ENCODE measurements around the gene FTCDNL1. TPM values are rescaled to one million over a fixed set of nuclear protein-coding genes. Genes with fewer than 3 reads are reported as not detected.

FTCDNL1 gene
- total RNA-seq, 1 donor from 2014 or later = 3.4 TPM

GRCh38 chr2:199791326-199791725, 59.7 kb downstream of the FTCDNL1 start:
- Histone ChIP-seq H3K27me3 (no peaks in the 10 kb centered on the region), H3K4me3 (no peak overlapping the region), H3K27ac (no peak overlapping the region), H3K9me3 (no peaks in the 10 kb centered on the region), H3K36me3 (no peaks in the 10 kb centered on the region), H3K4me1 (no peaks in the 10 kb centered on the region)
- TF ChIP-seq CTCF (IDR thresholded peaks at IDR 0.05) = no peak
- no peak for DNase-seq (ENCODE audit: low spot score in 2 of 2)
- intact Hi-C loops (cut with DNase I) = no loop called here

DNA sequence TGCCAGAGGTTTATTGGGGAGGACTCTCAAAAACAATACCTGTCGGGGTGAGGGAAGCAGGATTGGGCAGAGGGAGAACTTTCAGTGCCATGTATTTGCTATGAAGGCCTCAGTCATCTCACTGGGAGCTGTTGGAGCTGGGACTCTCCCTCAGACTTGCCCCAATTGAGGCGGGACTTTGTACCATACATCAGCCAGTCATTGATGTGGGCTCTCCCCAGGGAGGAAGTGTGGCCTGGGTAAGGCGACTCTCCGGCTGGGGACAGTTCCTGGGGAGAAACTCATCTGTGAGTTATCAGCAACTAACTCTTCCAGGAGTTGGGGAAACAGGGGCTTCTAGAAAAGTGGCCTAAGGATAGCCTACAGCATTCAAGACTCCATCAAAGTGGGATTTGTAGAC, 66.5 kb downstream of the FTCDNL1 start:
- H3K36me3 ChIP-seq = no peaks in the 10 kb centered on the region
- no peaks in the 10 kb centered on the region for H3K4me1 ChIP-seq
- no peak overlapping the region for H3K27ac ChIP-seq
- H3K9me3 ChIP-seq = no peaks in the 10 kb centered on the region
- H3K4me3 ChIP-seq = no peak overlapping the region
- TF ChIP-seq CTCF (IDR thresholded peaks at IDR 0.05) = no peak
- no peak for DNase-seq (ENCODE audit: low spot score in 2 of 2)
- intact Hi-C loops (cut with DNase I) = no loop called here
- H3K27me3 ChIP-seq = no peaks in the 10 kb centered on the region

DNA sequence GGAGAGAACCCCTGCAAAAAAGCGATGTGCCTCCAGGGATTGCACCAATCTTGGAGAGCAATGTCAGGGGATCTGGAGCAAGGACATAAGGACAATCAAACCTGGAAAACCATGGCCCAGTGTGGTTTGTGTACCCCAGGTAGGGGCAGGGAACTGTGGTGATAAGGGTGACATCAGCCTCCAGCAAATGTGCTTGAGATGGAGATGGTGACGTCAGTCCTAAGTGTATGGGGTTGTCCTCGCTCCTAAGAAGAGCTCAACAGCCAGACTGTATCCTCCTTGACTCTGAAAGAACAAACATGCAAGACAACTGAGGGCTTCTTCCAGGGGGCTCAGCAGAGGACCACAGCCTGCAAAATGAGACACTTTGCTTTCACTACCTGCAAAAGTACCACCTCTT, 71.4 kb downstream of the FTCDNL1 start:
- intact Hi-C loops (cut with DNase I) = no loop called here
- Histone ChIP-seq H3K4me1 (no peaks in the 10 kb centered on the region), H3K36me3 (no peaks in the 10 kb centered on the region), H3K27me3 (no peaks in the 10 kb centered on the region), H3K4me3 (no peak overlapping the region), H3K9me3 (no peaks in the 10 kb centered on the region), H3K27ac (no peak overlapping the region)
- DNase-seq (ENCODE audit: low spot score in 2 of 2) = no peak
- no peak for TF ChIP-seq CTCF (IDR thresholded peaks at IDR 0.05)

DNA sequence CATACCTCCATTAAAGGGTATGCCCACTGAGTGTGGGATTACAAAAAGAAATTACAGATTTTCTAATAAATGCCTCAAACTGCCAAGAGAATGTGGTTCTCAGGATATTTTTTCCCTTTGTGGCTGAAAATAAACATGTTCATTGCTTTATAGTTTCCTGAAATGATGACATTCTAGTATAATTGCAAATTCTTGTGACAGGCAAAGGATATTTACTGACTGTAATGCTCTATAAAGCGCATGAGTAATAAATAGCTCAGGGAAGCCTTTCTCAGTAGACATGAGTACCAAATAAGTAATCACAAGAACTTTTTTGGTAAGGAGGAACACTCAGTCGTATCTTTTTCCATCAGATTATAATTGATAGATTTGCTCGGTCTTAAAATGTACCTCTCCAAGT, 72.3 kb downstream of the FTCDNL1 start:
- intact Hi-C loops (cut with DNase I) = no loop called here
- DNase-seq (ENCODE audit: low spot score in 2 of 2) = no peak
- no peaks in the 10 kb centered on the region for H3K27me3 ChIP-seq
- no peak overlapping the region for H3K27ac ChIP-seq
- H3K4me1 ChIP-seq = no peaks in the 10 kb centered on the region
- H3K4me3 ChIP-seq = no peak overlapping the region
- no peaks in the 10 kb centered on the region for H3K9me3 ChIP-seq
- no peak for TF ChIP-seq CTCF (IDR thresholded peaks at IDR 0.05)
- no peaks in the 10 kb centered on the region for H3K36me3 ChIP-seq

- no peaks in the 10 kb centered on the region for H3K4me1 ChIP-seq
- H3K27me3 ChIP-seq = no peaks in the 10 kb centered on the region
- H3K9me3 ChIP-seq = no peaks in the 10 kb centered on the region
- no peak overlapping the region for H3K4me3 ChIP-seq
- intact Hi-C loops (cut with DNase I) = no loop called here
- H3K36me3 ChIP-seq = no peaks in the 10 kb centered on the region
- TF ChIP-seq CTCF (IDR thresholded peaks at IDR 0.05) = no peak
- H3K27ac ChIP-seq = no peak overlapping the region
- DNase-seq (ENCODE audit: low spot score in 2 of 2) = no peak
These were observed 73.1 kb downstream of the FTCDNL1 start for GRCh38 chr2:199777916-199778315.

GRCh38 chr2:199777315-199777714, 73.7 kb downstream of the FTCDNL1 start:
- Histone ChIP-seq H3K27ac (no peak overlapping the region), H3K4me1 (no peaks in the 10 kb centered on the region), H3K36me3 (no peaks in the 10 kb centered on the region), H3K9me3 (no peaks in the 10 kb centered on the region), H3K4me3 (no peak overlapping the region), H3K27me3 (no peaks in the 10 kb centered on the region)
- no peak for DNase-seq (ENCODE audit: low spot score in 2 of 2)
- intact Hi-C loops (cut with DNase I) = no loop called here
- TF ChIP-seq CTCF (IDR thresholded peaks at IDR 0.05) = no peak

All from ascending aorta (tissue), 2 donors.